ENCODE measurements around the gene CACNB1.

The CACNB1 gene

GRCh38 chr17:39204245-39204644 is 6.8 kb upstream of the CACNB1 start:
- Histone ChIP-seq H3K4me1 (ENCODE audit: control insufficient read depth in 1 of 2, insufficient read depth in 1 of 2, low read depth in 1 of 2, low read length in 1 of 2) (peaks cover 17 to 18% of the 10 kb centered on the region in 2 experiments), H3K4me3 (ENCODE audit: low read depth in 1 of 2, low read length in 1 of 2) (no peak overlapping the region), H3K9me3 (no peaks in the 10 kb centered on the region), H3K27me3 (peaks cover 15% of the 10 kb centered on the region), H3K36me3 (peaks cover 39% of the 10 kb centered on the region), H3K27ac (no peak overlapping the region)
- no peak for TF ChIP-seq CTCF (IDR thresholded peaks at IDR 0.05)

- Histone ChIP-seq H3K27me3 (peaks cover 27% of the 10 kb centered on the region), H3K36me3 (peaks cover 39% of the 10 kb centered on the region), H3K4me1 (ENCODE audit: control insufficient read depth in 1 of 2, insufficient read depth in 1 of 2, low read depth in 1 of 2, low read length in 1 of 2) (peaks cover 31 to 45% of the 10 kb centered on the region in 2 experiments), H3K27ac (peak overlapping the region; percentile 91), H3K9me3 (no peaks in the 10 kb centered on the region), H3K4me3 (ENCODE audit: low read depth in 1 of 2, low read length in 1 of 2) (peak overlapping the region; percentile 91 to 96)
- TF ChIP-seq CTCF (IDR thresholded peaks at IDR 0.05), result no peak
Measured at GRCh38 chr17:39200957-39201510, 3.6 kb upstream of the CACNB1 start.

GRCh38 chr17:39200070-39200879 is 2.8 kb upstream of the CACNB1 start, which contains the start of gene RPL19:
TSS of gene RPL19 (plus strand) at chr17:39200283. CDS start at chr17:39200345, 62 bp downstream.
- H3K4me1 ChIP-seq (ENCODE audit: control insufficient read depth in 1 of 2, insufficient read depth in 1 of 2, low read depth in 1 of 2, low read length in 1 of 2), result peaks cover 31 to 45% of the 10 kb centered on the region in 2 experiments
- TF ChIP-seq CTCF (IDR thresholded peaks at IDR 0.05), result no peak
- H3K36me3 ChIP-seq, result peaks cover 39% of the 10 kb centered on the region
- peak within 1 kb of the TSS; percentile 91 to 96 for H3K4me3 ChIP-seq (ENCODE audit: low read depth in 1 of 2, low read length in 1 of 2)
- peaks cover 35% of the 10 kb centered on the region for H3K27me3 ChIP-seq
- H3K9me3 ChIP-seq, result no peaks in the 10 kb centered on the region
- peak within 1 kb of the TSS; percentile 91 for H3K27ac ChIP-seq

- H3K27me3 ChIP-seq, result peaks cover 40% of the 10 kb centered on the region
- peak overlapping the region; percentile 91 for H3K27ac ChIP-seq
- no peaks in the 10 kb centered on the region for H3K9me3 ChIP-seq
- no peak for TF ChIP-seq CTCF (IDR thresholded peaks at IDR 0.05)
- peaks cover 33% of the 10 kb centered on the region for H3K36me3 ChIP-seq
- peak overlapping the region; percentile 91 to 96 for H3K4me3 ChIP-seq (ENCODE audit: low read depth in 1 of 2, low read length in 1 of 2)
- peaks cover 31 to 45% of the 10 kb centered on the region in 2 experiments for H3K4me1 ChIP-seq (ENCODE audit: control insufficient read depth in 1 of 2, insufficient read depth in 1 of 2, low read depth in 1 of 2, low read length in 1 of 2)
Measured at GRCh38 chr17:39199820-39200069, 2.3 kb upstream of the CACNB1 start.

GRCh38 chr17:39198186-39198566 is 707 bp upstream of the CACNB1 start:
- TF ChIP-seq CTCF (IDR thresholded peaks at IDR 0.05), result no peak
- Histone ChIP-seq H3K4me3 (ENCODE audit: low read depth in 1 of 2, low read length in 1 of 2) (peak overlapping the region in 1 of 2 experiments; percentile 67), H3K27ac (peak overlapping the region; percentile 91), H3K4me1 (ENCODE audit: control insufficient read depth in 1 of 2, insufficient read depth in 1 of 2, low read depth in 1 of 2, low read length in 1 of 2) (peaks cover 31 to 45% of the 10 kb centered on the region in 2 experiments), H3K27me3 (peaks cover 56% of the 10 kb centered on the region), H3K36me3 (peaks cover 18% of the 10 kb centered on the region), H3K9me3 (no peaks in the 10 kb centered on the region)
